Measurements from ENCODE around the gene SNX7.

The SNX7 gene

DNA sequence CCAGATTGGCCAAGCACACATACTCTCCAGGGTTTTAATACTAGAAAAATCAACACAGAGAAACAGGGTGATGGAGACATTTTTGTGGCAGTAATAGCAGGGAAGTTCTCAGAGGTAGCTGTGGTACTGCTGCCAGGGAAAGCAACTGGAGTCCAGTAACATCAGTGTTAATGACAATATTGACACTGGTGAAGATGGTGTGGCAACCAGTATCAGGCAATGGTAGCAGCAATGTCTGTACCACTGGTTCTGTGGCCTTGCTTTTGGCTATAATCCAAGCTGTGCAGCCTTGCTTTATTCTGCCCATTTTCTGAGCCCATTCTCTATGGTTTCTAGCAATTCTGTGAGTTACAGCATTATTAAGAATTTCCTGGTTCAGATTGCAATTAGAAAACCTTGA lies 1.6 kb upstream of the SNX7 start:
- Histone ChIP-seq H3F3A (ENCODE audit: insufficient read depth) (no peaks in the 10 kb centered on the region), H3K36me3 (ENCODE audit: low read length) (no peaks in the 10 kb centered on the region), H3K27me3 (ENCODE audit: low read length) (no peaks in the 10 kb centered on the region), H2AFZ (ENCODE audit: low read depth, low read length, severe bottlenecking) (no peak overlapping the region), H3K79me2 (ENCODE audit: insufficient read depth, low read length) (no peaks in the 10 kb centered on the region), H4K20me1 (ENCODE audit: low read depth, low read length) (no peaks in the 10 kb centered on the region), H3K27ac (ENCODE audit: low read depth, low read length) (no peak overlapping the region), H3K9ac (ENCODE audit: low read length) (no peak overlapping the region), H3K4me2 (ENCODE audit: low read depth, low read length, poor library complexity, severe bottlenecking) (no peak overlapping the region), H3K4me3 (ENCODE audit: insufficient read depth, low read length, poor library complexity, severe bottlenecking) (no peak overlapping the region), H3K9me2 (replicated peaks; ENCODE audit: insufficient read depth, low read length) (no peaks in the 10 kb centered on the region), H3K9me3 (ENCODE audit: insufficient read depth, low read length) (no peaks in the 10 kb centered on the region)
- TF ChIP-seq EZH2phosphoT487 (conservative IDR thresholded peaks at IDR 0.05; ENCODE audit: low read length) = no peak
- TF ChIP-seq, protein P1, sequence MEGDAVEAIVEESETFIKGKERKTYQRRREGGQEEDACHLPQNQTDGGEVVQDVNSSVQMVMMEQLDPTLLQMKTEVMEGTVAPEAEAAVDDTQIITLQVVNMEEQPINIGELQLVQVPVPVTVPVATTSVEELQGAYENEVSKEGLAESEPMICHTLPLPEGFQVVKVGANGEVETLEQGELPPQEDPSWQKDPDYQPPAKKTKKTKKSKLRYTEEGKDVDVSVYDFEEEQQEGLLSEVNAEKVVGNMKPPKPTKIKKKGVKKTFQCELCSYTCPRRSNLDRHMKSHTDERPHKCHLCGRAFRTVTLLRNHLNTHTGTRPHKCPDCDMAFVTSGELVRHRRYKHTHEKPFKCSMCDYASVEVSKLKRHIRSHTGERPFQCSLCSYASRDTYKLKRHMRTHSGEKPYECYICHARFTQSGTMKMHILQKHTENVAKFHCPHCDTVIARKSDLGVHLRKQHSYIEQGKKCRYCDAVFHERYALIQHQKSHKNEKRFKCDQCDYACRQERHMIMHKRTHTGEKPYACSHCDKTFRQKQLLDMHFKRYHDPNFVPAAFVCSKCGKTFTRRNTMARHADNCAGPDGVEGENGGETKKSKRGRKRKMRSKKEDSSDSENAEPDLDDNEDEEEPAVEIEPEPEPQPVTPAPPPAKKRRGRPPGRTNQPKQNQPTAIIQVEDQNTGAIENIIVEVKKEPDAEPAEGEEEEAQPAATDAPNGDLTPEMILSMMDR (IDR thresholded peaks at IDR 0.05; ENCODE audit: insufficient read depth, low read length, poor library complexity, severe bottlenecking) = no peak

DNA sequence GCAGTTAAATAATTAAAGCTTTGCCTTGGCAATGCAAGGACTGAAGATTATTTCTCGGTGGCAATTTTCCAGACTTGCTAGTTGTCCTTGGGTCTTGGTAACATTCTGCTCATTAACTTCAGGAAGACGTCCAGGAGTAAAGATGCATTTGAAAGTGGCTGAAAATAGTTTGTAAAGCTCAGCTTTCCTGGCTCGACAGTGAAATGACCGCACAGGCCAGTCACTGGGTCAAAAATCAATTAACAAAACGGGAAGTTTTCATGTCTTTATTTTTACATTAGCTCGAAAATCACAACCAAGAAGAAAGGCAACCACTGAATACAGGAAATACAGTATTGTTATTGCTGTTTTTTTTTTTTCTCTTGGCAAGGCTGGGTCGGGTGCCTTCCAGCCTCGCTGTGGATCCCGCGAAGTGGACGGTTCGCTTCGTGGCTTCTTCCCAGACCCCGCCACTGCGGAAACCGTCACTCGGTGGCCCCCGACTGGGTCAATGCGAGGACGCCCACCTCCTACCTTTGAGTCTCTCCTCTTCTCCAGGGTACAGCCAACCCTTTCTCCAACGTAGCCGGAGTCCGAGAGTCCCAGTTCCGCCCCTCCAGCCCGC lies 479 bp upstream of the SNX7 start:
- no peak overlapping the region for H3K9ac ChIP-seq (ENCODE audit: low read length)
- H3K36me3 ChIP-seq (ENCODE audit: low read length) = no peaks in the 10 kb centered on the region
- H4K20me1 ChIP-seq (ENCODE audit: low read depth, low read length) = no peaks in the 10 kb centered on the region
- TF ChIP-seq, protein P1 (IDR thresholded peaks at IDR 0.05; ENCODE audit: insufficient read depth, low read length, poor library complexity, severe bottlenecking) = no peak
- TF ChIP-seq EZH2phosphoT487 (conservative IDR thresholded peaks at IDR 0.05; ENCODE audit: low read length) = no peak
- H3K4me2 ChIP-seq (ENCODE audit: low read depth, low read length, poor library complexity, severe bottlenecking) = no peak overlapping the region
- no peaks in the 10 kb centered on the region for H3K27me3 ChIP-seq (ENCODE audit: low read length)
- no peaks in the 10 kb centered on the region for H3K9me3 ChIP-seq (ENCODE audit: insufficient read depth, low read length)
- no peaks in the 10 kb centered on the region for H3F3A ChIP-seq (ENCODE audit: insufficient read depth)
- no peak overlapping the region for H3K4me3 ChIP-seq (ENCODE audit: insufficient read depth, low read length, poor library complexity, severe bottlenecking)
- H2AFZ ChIP-seq (ENCODE audit: low read depth, low read length, severe bottlenecking) = no peak overlapping the region
- no peak overlapping the region for H3K27ac ChIP-seq (ENCODE audit: low read depth, low read length)
- no peaks in the 10 kb centered on the region for H3K9me2 ChIP-seq (replicated peaks; ENCODE audit: insufficient read depth, low read length)
- no peaks in the 10 kb centered on the region for H3K79me2 ChIP-seq (ENCODE audit: insufficient read depth, low read length)

DNA sequence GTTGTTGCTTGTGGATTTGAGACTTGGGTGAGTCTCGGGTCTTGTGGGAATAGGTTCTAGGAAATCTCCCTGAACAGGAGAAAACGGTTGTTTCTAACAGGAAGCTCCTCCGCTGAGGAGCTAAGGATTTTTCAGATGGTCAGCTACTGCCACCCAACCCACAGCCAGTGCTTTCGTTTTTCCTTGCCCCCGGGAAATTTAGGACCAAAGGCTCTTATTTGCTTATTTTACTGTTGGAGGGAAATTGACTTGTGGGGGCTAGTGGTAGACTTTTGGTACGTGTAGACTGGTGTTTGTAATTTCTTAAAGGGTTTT lies 792 bp downstream of the SNX7 start:
- no peaks in the 10 kb centered on the region for H3K9me2 ChIP-seq (replicated peaks; ENCODE audit: insufficient read depth, low read length)
- H3F3A ChIP-seq (ENCODE audit: insufficient read depth) = no peaks in the 10 kb centered on the region
- H4K20me1 ChIP-seq (ENCODE audit: low read depth, low read length) = no peaks in the 10 kb centered on the region
- H3K9ac ChIP-seq (ENCODE audit: low read length) = no peak overlapping the region
- H3K36me3 ChIP-seq (ENCODE audit: low read length) = no peaks in the 10 kb centered on the region
- no peaks in the 10 kb centered on the region for H3K27me3 ChIP-seq (ENCODE audit: low read length)
- no peak for TF ChIP-seq EZH2phosphoT487 (conservative IDR thresholded peaks at IDR 0.05; ENCODE audit: low read length)
- TF ChIP-seq, protein P1 (IDR thresholded peaks at IDR 0.05; ENCODE audit: insufficient read depth, low read length, poor library complexity, severe bottlenecking) = no peak
- H3K27ac ChIP-seq (ENCODE audit: low read depth, low read length) = no peak overlapping the region
- H3K4me2 ChIP-seq (ENCODE audit: low read depth, low read length, poor library complexity, severe bottlenecking) = no peak overlapping the region
- H3K4me3 ChIP-seq (ENCODE audit: insufficient read depth, low read length, poor library complexity, severe bottlenecking) = no peak overlapping the region
- no peak overlapping the region for H2AFZ ChIP-seq (ENCODE audit: low read depth, low read length, severe bottlenecking)
- H3K9me3 ChIP-seq (ENCODE audit: insufficient read depth, low read length) = no peaks in the 10 kb centered on the region
- no peaks in the 10 kb centered on the region for H3K79me2 ChIP-seq (ENCODE audit: insufficient read depth, low read length)

Data from SU-DHL-6 (cell line).